Breast epithelium (tissue), 4 donors: ENCODE data around the gene SLC6A3. TPM values are rescaled to one million over a fixed set of nuclear protein-coding genes. Genes with fewer than 3 reads are reported as not detected.

Experiments
- DNase-seq, 2 donors: peaks; one replicate each; pipeline ENCODE4 v3.0.0-alpha.2; 2019; ENCODE audit warnings: low spot score in 2 of 2
- H3K27ac ChIP-seq, 2 donors: fragments of 200-600 bp; sonication (generic) in 1 of 2; one replicate each; pipeline ENCODE4 v1.5.1; 2016 to 2019; ENCODE audit warnings: mild to moderate bottlenecking in 1 of 2
- H3K27me3 ChIP-seq, 2 donors: fragments of 200-600 bp; sonication (generic) in 1 of 2; one replicate each; pipeline versions ENCODE4 v1.5.1 to v1.6.0; 2017 to 2019; ENCODE audit warnings: control low read depth in 1 of 2, mild to moderate bottlenecking in 1 of 2
- H3K36me3 ChIP-seq: fragments of 200-600 bp; one replicate; pipeline ENCODE4 v1.5.1; 2019
- H3K4me1 ChIP-seq, 2 donors: fragments of 200-600 bp; sonication (generic); one replicate each; pipeline ENCODE4 v1.5.1; 2016 to 2019; ENCODE audit warnings: control low read depth in 1 of 2
- H3K4me3 ChIP-seq, 3 donors: fragments of 200-600 bp; sonication (generic); 1 replicate in 2 of 3; 2 replicates in 1 of 3; pipeline ENCODE4 v1.5.1; 2016 to 2019; ENCODE audit warnings: mild to moderate bottlenecking in 3 of 3, moderate library complexity in 2 of 3
- H3K9me3 ChIP-seq, 2 donors: fragments of 200-600 bp; sonication (generic) in 1 of 2; one replicate each; pipeline ENCODE4 v1.5.1; 2016 to 2019; ENCODE audit warnings: control low read depth in 1 of 2
- CTCF ChIP-seq, 3 donors: fragments of 450-650 bp; IDR thresholded peaks; one replicate each; pipeline ENCODE4 v1.5.1; 2016 to 2017; ENCODE audit warnings: antibody characterized with exemption in 3 of 3, mild to moderate bottlenecking in 3 of 3, moderate library complexity in 3 of 3
- POLR2A ChIP-seq: fragments of 450-650 bp; IDR thresholded peaks from one replicate; pipeline ENCODE4 v1.6.1; 2016; ENCODE audit warnings: antibody characterized with exemption, mild to moderate bottlenecking, moderate library complexity
- POLR2AphosphoS5 ChIP-seq, 3 donors: sonication (generic); formaldehyde crosslinking; IDR thresholded peaks; one replicate each; pipeline ENCODE4 v1.6.1; 2017; ENCODE audit warnings: antibody characterized with exemption in 3 of 3
- intact Hi-C: fragments of 100-400 bp; cut with DNase I; formaldehyde crosslinking; loops from one replicate; pipeline ENCODE4 v1.15.1; 2023; ENCODE audit warnings: low total_unique reads
- total RNA-seq, 3 donors: library from RNA; depleted of rRNA; stranded (reverse); fragments of >200 nt; gene quantifications; one replicate each; pipeline ENCODE4 v1.1.0, GENCODE V29; 2016

The SLC6A3 gene
- total RNA-seq, 3 donors from 2014 or later: under 0.01 to 0.32 (median 0.15) TPM

GRCh38 chr5:1345876-1346626 is 99.2 kb downstream of the SLC6A3 start:
- intact Hi-C loops: no loop called here

GRCh38 chr5:1344975-1345838 is 100.0 kb downstream of the SLC6A3 start, which contains the start of gene CLPTM1L:
CLPTM1L (minus strand) TSS chr5:1345099; CDS start chr5:1344841, 258 bp downstream.
- Histone ChIP-seq H3K4me1 (peaks cover 0 to 5% of the 10 kb centered on the region in 2 donors), H3K27me3 (no peaks in the 10 kb centered on the region), H3K36me3 (no peaks in the 10 kb centered on the region), H3K27ac (peak within 1 kb of the TSS; percentile 88 to 93), H3K4me3 (peak within 1 kb of the TSS; percentile 84 to 98 (median 93)), H3K9me3 (no peaks in the 10 kb centered on the region)
- peak; percentile 78 to 82 for DNase-seq
- TF ChIP-seq CTCF (IDR thresholded peaks at IDR 0.05) (peak in 1 of 3 donors; percentile 19), POLR2AphosphoS5 (IDR thresholded peaks at IDR 0.05) (peak; percentile 75 to 95 (median 86)), POLR2A (no peak)
- intact Hi-C loops: loop anchor here (5.0 kb wide), 1 partner anchor 1407 kb away; the partner anchor contains the start of gene IRX2

More at GRCh38 chr5:1345876-1346626, 99.2 kb downstream of the SLC6A3 start:
- Histone ChIP-seq H3K27ac (peak overlapping the region; percentile 88 to 93), H3K4me3 (peak overlapping the region; percentile 84 to 98 (median 93)), H3K27me3 (no peaks in the 10 kb centered on the region), H3K4me1 (peaks cover 0 to 5% of the 10 kb centered on the region in 2 donors), H3K9me3 (no peaks in the 10 kb centered on the region), H3K36me3 (no peaks in the 10 kb centered on the region)
- TF ChIP-seq POLR2A: no peak
- no peak for TF ChIP-seq POLR2AphosphoS5 (IDR thresholded peaks at IDR 0.05)
- no peak for TF ChIP-seq CTCF (IDR thresholded peaks at IDR 0.05)
- DNase-seq: no peak

DNA sequence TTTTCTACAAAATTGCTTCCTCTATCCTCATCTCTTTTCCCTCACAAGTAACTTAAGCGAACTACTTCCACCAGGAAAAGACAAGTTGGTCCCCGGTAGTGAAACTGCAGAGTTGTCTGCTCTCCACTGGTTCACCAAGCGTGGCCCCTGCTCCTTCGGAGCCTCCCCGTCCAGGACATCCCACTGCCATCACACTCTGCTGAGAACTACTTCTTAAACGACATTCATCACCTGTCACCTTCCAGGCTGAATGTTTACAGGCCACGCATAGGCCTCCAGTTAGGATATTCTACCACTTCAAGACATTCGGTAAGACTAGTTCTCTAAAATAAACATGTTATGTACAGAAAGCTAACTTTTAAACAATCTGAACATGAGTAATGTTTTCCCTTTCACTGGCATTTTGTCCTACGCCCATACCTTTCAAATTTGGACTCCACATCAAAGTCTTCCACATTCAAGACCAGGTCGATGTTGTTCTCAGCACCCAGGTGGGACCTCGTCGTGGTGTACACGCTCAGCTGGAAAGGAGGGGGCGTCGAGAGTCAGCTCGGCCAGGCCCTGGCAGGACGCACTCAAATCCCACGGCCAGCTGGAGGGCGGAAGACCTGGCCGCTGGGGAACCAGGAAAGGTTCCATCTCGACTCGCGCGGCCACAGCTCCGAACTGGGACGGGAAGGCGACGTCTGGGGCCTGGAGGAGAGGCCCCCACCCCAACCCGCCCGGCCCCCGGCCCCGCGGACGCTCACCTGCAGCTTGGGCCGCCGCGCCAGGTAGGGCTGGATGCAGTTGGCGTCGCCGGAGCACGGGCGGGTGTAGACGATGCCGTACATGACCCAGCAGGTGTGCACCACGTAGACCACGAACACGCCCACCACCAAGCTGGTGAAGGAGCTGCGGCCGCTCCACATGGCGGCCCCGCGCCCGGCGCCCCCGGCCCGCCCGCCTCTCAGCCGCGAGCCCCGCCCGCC is 101.0 kb downstream of the SLC6A3 start:
- Histone ChIP-seq H3K27ac (peak overlapping the region; percentile 13 to 93), H3K9me3 (no peaks in the 10 kb centered on the region), H3K27me3 (no peaks in the 10 kb centered on the region), H3K4me3 (peak overlapping the region; percentile 84 to 98 (median 93)), H3K4me1 (peaks cover 0 to 5% of the 10 kb centered on the region in 2 donors), H3K36me3 (no peaks in the 10 kb centered on the region)
- TF ChIP-seq POLR2A: no peak
- no peak for TF ChIP-seq POLR2AphosphoS5 (IDR thresholded peaks at IDR 0.05)
- TF ChIP-seq CTCF (IDR thresholded peaks at IDR 0.05): no peak
- intact Hi-C loops: loop anchor here (5.0 kb wide), 1 partner anchor 1408 kb away; the partner anchor contains the start of gene IRX2
- DNase-seq: no peak

DNA sequence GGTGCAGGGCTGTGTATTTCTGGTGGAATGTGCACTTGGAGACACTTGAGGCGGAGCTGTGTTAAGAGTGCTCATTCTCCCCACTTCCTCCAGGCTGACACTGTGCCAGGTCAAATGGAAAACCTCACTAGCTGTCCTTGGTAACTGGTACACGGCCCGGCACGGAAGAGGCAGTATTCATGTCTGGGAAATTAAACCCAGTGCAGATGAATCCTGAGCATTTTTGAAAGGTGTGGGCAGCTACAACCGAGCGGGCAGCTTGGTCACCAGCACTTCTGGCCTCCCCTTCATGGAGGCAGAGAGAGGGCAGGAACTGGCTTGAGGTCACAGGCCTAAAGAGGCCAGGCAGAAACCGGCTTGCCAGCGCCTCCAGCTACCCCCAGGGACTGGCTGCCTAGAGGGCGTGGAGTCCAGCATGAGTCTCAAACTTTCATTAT is 101.9 kb downstream of the SLC6A3 start:
- Histone ChIP-seq H3K9me3 (no peaks in the 10 kb centered on the region), H3K4me3 (peak overlapping the region in 1 of 3 donors; percentile 98), H3K4me1 (peaks cover 0 to 5% of the 10 kb centered on the region in 2 donors), H3K36me3 (no peaks in the 10 kb centered on the region), H3K27me3 (no peaks in the 10 kb centered on the region), H3K27ac (no peak overlapping the region)
- no peak for DNase-seq
- intact Hi-C loops: loop anchor here (5.0 kb wide), 1 partner anchor 1409 kb away; the partner anchor contains the start of gene IRX2
- TF ChIP-seq POLR2A (no peak), CTCF (IDR thresholded peaks at IDR 0.05) (no peak), POLR2AphosphoS5 (IDR thresholded peaks at IDR 0.05) (no peak)

Other genes with a start within 250 kb of the SLC6A3 start
- not detected for gene SLC6A19, start 243.8 kb downstream of the SLC6A3 start, total RNA-seq
- gene SLC6A18, start 220.1 kb downstream of the SLC6A3 start, total RNA-seq: not detected
- under 1 TPM in 1 of 3 donors, not detected in 2; under 0.01 TPM for gene TERT, start 150.4 kb downstream of the SLC6A3 start, total RNA-seq
- gene CLPTM1L, start 100.3 kb downstream of the SLC6A3 start, total RNA-seq: 100 to 1,000 TPM in 2 of 3 donors, 10 to 100 TPM in 1; 94.0 to 121 (median 107) TPM
- gene LPCAT1, start 78.5 kb upstream of the SLC6A3 start, total RNA-seq: 10 to 100 TPM; 19.4 to 39.3 (median 21.4) TPM